Activated naive CD4-positive, alpha-beta T cell treated with anti-CD3 and anti-CD28 coated beads for 36 hours (primary cell): Measurements from ENCODE around the gene TMEM255B. TPM values are rescaled to one million over a fixed set of nuclear protein-coding genes. Genes with fewer than 3 reads are reported as not detected.

Experiments
- CTCF ChIA-PET: fragments of 350-600 bp; sonication (Branson Sonifier 250); formaldehyde crosslinking; loops from one replicate; lab custom pipeline; 2021; ENCODE audit warnings: antibody characterized with exemption; lab: Charles Lee
- DNase-seq: peaks from one replicate; pipeline ENCODE4 v3.0.0-alpha.2; 2020
- H3K27ac Mint-ChIP-seq: one replicate; pipeline ENCODE4 v1.8.0; 2021; ENCODE audit warnings: mild to moderate bottlenecking, mixed read lengths
- H3K27me3 Mint-ChIP-seq: one replicate; pipeline ENCODE4 v1.8.0; 2021; ENCODE audit warnings: low read depth, mixed read lengths
- H3K36me3 Mint-ChIP-seq: one replicate; pipeline ENCODE4 v1.8.0; 2021; ENCODE audit warnings: low read depth, mixed read lengths
- H3K4me1 Mint-ChIP-seq: one replicate; pipeline ENCODE4 v1.8.0; 2021; ENCODE audit warnings: low read depth, mixed read lengths
- H3K4me3 Mint-ChIP-seq: one replicate; pipeline ENCODE4 v1.8.0; 2021; ENCODE audit warnings: mild to moderate bottlenecking, moderate library complexity, mixed read lengths
- H3K9me3 Mint-ChIP-seq: one replicate; pipeline ENCODE4 v1.8.0; 2021; ENCODE audit warnings: mixed read lengths
- intact Hi-C: fragments of 100-400 bp; cut with micrococcal nuclease; formaldehyde crosslinking; loops from one replicate; pipeline ENCODE4 v1.15.1; 2023
- total RNA-seq, 2 experiments: library from RNA; stranded (reverse); gene quantifications; one replicate each; pipeline ENCODE4 v1.2.3, GENCODE V29; 2021

Gene TMEM255B
- total RNA-seq, 2 experiments from 2014 or later, result 1.1 TPM

- intact Hi-C loops, result no loop called here
- Mint-ChIP-seq H3K36me3 (no peaks in the 10 kb centered on the region), H3K27ac (no peak overlapping the region), H3K4me1 (peaks cover 7% of the 10 kb centered on the region), H3K4me3 (peak overlapping the region; percentile 67), H3K9me3 (peaks cover 4% of the 10 kb centered on the region), H3K27me3 (peaks cover 42% of the 10 kb centered on the region)
- no peak for DNase-seq
- CTCF ChIA-PET, result no interaction called here
Observed at GRCh38 chr13:113862191-113862930, 103.3 kb downstream of the TMEM255B start.

- intact Hi-C loops, result loop anchor here (1.0 kb wide), 1 partner anchor 46 kb away; no protein-coding TSS in a partner anchor
- Mint-ChIP-seq H3K4me3 (peak overlapping the region; percentile 64), H3K27ac (no peak overlapping the region), H3K4me1 (peaks cover 7% of the 10 kb centered on the region), H3K9me3 (peaks cover 4% of the 10 kb centered on the region), H3K27me3 (peaks cover 45% of the 10 kb centered on the region), H3K36me3 (no peaks in the 10 kb centered on the region)
- DNase-seq, result peak; percentile 43
- CTCF ChIA-PET, result no interaction called here
Observed at GRCh38 chr13:113862931-113863523, 104.0 kb downstream of the TMEM255B start.

- intact Hi-C loops, result loop anchor here (1.0 kb wide), 1 partner anchor 46 kb away; no protein-coding TSS in a partner anchor
- CTCF ChIA-PET, result interaction anchor here (1.2 kb wide), 1 partner anchor 16 kb away, joined by 5 read pairs; no protein-coding TSS in a partner anchor
- DNase-seq, result peak; percentile 31
- Mint-ChIP-seq H3K4me3 (peak within 1 kb of the TSS; percentile 67), H3K4me1 (peaks cover 7% of the 10 kb centered on the region), H3K9me3 (peaks cover 4% of the 10 kb centered on the region), H3K36me3 (no peaks in the 10 kb centered on the region), H3K27ac (no peak within 1 kb of the TSS), H3K27me3 (peaks cover 46% of the 10 kb centered on the region)
Observed at GRCh38 chr13:113863524-113864272, 104.7 kb downstream of the TMEM255B start, which contains the start of gene GAS6. TSS of gene GAS6 (minus strand) at chr13:113864076. CDS start at chr13:113863920, 156 bp downstream.

GRCh38 chr13:113864273-113864890 is 105.4 kb downstream of the TMEM255B start:
- intact Hi-C loops, result no loop called here
- peak overlapping the region; percentile 66 for H3K4me3 Mint-ChIP-seq
- no peaks in the 10 kb centered on the region for H3K36me3 Mint-ChIP-seq
- H3K9me3 Mint-ChIP-seq, result peaks cover under 1% of the 10 kb centered on the region
- peaks cover 49% of the 10 kb centered on the region for H3K27me3 Mint-ChIP-seq
- no peak for DNase-seq
- CTCF ChIA-PET, result interaction anchor here (1.2 kb wide), 1 partner anchor 15 kb away, joined by 5 read pairs; no protein-coding TSS in a partner anchor
- H3K27ac Mint-ChIP-seq, result no peak overlapping the region
- peaks cover 7% of the 10 kb centered on the region for H3K4me1 Mint-ChIP-seq

GRCh38 chr13:113865427-113865826 is 106.4 kb downstream of the TMEM255B start:
- DNase-seq, result no peak
- Mint-ChIP-seq H3K9me3 (no peaks in the 10 kb centered on the region), H3K4me1 (peaks cover 7% of the 10 kb centered on the region), H3K36me3 (no peaks in the 10 kb centered on the region), H3K4me3 (no peak overlapping the region), H3K27ac (no peak overlapping the region), H3K27me3 (peaks cover 48% of the 10 kb centered on the region)
- intact Hi-C loops, result no loop called here
- CTCF ChIA-PET, result no interaction called here

Other genes starting within 250 kb of the TMEM255B start
- 100 to 1,000 TPM; 157 to 161 TPM for gene TFDP1, start 174.5 kb upstream of the TMEM255B start, total RNA-seq
- not detected for gene ATP4B, start 101.0 kb upstream of the TMEM255B start, total RNA-seq
- under 1 TPM in 1 of 2 experiments, not detected in 1; 0.10 TPM for gene GRK1, start 92.0 kb upstream of the TMEM255B start, total RNA-seq
- 1 to 10 TPM; 1.7 to 3.2 TPM for gene GAS6, start 104.8 kb downstream of the TMEM255B start, total RNA-seq
- 1 to 10 TPM; 1.7 to 1.8 TPM for gene C13orf46, start 214.8 kb downstream of the TMEM255B start, total RNA-seq